GM19035 (cell line): ENCODE measurements around the gene NRP2.

Experiments used
- ATAC-seq: cut with Tn5 transposase; IDR thresholded peaks from one replicate; pipeline ENCODE4 v1.9.1; 2021; ENCODE audit not compliant: unreplicated experiment

Gene NRP2

DNA sequence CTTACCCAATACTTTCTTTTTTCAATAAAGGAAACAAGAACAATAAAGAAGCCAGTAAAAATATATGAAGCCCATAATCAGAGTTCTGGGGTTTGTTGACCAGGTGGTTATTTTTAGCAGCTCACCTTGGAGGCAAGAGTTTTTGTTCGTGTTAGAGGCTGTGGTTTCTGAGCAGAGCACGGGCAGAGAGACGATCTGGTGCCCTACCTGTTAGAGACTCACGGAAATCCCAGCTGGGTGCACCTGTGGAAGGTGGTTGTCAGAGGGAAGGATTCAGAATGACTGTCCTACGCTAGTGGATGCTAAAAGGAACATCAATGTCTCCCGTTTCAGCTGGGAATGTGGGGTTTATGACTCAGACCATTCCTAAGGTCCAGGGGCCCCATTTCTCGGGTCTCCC lies 87.6 kb downstream of the NRP2 start:
- ATAC-seq: no peak

- ATAC-seq: no peak
Observed at GRCh38 chr2:205770577-205770976, 88.3 kb downstream of the NRP2 start.

DNA sequence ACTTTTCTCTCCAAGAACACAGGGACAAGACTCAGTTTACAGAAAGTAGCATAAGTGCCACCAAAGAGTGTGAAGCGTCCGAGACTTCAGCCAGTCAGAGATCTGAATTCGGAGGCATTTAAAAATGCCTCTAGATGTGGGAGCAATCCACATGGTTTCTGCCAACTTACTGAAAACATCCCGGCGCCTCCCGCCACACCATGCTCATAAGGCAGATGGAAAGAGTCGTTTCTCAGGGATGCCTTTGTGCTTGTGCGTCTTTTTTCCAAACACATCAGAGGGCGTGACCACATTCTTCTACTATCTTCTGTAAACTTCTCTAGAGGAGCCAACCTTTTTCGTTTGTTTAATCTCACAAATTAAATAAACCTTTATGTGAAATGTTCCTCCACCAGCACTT lies 88.7 kb downstream of the NRP2 start:
- ATAC-seq: no peak

DNA sequence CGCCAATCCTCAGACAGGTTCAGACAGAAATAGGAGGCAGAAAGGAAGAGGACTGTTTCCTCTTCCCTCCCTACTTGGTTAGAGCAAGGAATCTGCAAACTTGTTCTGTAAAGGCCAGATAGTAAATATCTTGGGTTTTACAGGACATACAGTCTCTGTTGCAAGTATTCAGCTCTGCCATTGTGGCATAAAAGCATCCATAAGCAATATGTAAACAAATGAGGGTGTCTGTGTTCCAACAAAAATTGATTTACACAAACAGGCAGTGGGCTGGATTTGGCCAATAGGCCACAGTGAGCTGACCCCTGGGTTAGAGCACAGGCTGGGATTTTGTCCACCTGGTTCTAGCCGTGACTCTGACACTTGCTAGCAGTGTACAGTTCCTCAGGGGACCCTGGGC lies 89.4 kb downstream of the NRP2 start:
- no peak for ATAC-seq

DNA sequence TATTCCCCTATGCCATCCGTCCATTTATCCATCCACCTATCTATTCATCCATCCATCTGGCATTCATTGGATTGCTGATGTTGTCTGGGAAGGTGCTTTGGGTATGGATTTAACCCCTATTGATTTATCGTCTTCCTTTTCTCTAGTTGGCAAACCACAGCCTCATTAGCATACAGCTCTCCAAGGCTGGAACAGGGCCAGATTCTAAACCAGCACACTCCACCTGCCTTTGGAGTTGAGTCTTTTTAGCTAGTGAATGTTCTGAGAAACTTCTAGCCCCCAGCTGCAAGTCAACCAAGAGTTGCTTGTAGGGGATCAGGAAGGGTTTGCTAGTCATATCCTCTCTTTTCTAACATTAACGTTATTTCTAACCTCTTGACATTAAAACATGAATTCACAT lies 90.7 kb downstream of the NRP2 start:
- ATAC-seq: no peak

- ATAC-seq: no peak
Observed at GRCh38 chr2:205773989-205774388, 91.7 kb downstream of the NRP2 start.

GRCh38 chr2:205775097-205775877 lies 93.0 kb downstream of the NRP2 start:
- no peak for ATAC-seq

DNA sequence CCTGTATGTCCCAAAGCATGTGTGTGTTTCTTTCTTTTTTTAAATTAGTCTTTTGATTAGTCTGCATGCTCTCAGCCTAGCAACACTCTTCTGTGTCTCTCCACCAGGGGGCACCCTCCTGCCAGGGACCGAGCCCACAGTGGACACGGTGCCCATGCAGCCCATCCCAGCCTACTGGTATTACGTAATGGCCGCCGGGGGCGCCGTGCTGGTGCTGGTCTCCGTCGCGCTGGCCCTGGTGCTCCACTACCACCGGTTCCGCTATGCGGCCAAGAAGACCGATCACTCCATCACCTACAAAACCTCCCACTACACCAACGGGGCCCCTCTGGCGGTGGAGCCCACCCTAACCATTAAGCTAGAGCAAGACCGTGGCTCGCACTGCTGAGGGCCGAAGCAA lies 93.8 kb downstream of the NRP2 start:
- ATAC-seq: peak; percentile 65

GRCh38 chr2:205776720-205777119 lies 94.4 kb downstream of the NRP2 start:
- ATAC-seq: no peak

- no peak for ATAC-seq
Observed at GRCh38 chr2:205778356-205778755, 96.1 kb downstream of the NRP2 start.

- ATAC-seq: no peak
Observed at GRCh38 chr2:205780645-205781044, 98.3 kb downstream of the NRP2 start.

DNA sequence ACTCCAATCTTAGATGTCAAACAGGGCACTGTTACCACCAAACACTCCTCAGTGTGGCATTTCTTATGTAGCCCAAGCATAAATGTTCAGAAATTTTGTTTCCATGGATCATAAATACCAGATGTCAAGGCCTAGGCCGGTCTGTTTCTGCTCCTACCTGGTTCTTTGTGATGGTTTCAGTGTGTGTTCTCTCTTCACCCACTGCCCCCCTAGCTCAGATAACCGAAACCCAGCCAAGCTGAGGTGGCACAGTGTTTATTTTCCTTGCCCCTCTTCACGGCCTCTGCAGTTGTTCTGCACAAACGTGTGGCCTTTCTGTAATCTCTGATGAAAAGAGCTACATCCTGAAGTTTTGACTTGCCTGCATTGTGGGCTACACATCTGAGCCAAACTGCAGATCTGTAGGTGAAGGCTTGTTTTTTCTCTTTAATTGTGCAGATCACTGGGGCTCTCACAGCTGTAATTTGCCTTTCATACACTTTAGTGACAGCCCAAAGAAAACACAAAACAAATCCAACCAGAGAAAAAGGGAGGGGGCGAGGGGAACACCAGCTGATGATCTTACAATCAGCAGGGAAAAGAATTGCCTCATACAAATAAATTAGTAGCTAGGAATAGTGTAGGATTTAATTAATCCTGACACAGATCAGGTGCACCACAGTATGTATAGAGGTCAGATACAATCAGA lies 99.1 kb downstream of the NRP2 start:
- ATAC-seq: no peak

- ATAC-seq: no peak
Observed at GRCh38 chr2:205782941-205783340, 100.6 kb downstream of the NRP2 start.

DNA sequence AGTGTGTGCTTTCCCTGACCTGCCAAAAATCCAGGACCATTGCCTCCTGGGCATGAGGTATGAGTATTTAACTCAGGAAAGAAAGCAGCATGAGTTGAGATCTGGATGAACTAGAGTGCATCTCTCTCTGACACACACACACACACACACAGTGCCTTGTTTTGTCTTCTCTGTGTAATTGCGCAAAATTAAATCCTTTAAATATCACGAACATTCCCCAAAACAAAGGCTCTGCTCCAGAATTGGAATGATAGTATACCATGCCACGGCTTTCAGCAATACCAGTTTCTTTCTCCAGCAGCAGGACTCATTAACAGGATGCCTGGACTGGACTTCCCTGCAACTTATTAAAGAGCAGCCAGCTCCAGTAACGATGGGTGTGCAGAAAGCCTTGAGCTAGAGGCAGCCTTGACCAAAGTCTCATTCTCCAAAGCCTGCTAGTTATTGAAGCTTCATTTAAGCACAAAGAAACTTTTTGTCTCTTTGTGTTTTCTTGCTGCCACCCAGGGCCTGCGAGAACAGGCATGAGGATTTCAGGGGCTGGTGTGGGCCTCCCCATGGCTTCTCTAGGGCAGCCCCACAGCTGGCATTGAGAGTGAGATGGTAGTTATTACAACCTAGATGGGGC lies 101.7 kb downstream of the NRP2 start:
- no peak for ATAC-seq

GRCh38 chr2:205785507-205786260 lies 103.4 kb downstream of the NRP2 start:
- no peak for ATAC-seq

DNA sequence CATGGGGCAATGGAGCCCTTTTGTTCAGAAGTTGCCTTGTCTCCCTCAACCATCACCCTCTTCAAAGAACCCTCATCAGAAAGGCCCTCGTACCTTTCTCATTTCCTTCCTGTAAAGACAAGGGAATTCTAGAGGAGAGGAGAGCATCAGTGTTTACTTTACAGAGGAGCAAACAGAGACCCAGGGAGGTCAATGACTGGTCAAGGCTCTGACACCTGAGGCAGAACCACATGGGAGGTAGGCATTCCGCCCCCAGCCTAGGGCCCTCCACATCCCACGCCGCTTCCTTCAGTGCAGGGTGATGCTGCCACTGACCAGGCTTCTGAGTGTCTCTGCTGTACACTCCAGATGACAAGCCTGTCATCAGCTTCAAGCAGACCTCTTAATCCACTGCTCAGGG lies 104.7 kb downstream of the NRP2 start:
- no peak for ATAC-seq

DNA sequence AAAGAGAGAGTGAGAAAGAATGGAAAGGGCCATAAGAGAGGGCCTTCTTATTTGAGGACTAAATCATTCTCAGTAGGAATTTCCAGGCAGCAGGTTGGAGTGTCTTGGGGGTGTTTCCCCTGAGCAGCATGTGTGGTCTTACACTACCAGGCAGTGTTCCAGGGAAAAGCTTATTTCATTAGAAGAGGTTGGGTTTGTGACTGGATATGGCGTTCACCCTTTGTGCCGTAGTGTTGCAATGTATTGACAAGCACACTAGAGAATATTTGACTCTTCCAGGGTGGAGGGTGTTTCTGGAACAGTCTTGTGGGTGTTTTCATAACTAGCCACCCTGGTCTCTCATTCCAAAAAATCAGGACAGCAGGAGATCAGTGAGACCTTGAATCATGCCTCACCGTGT lies 105.5 kb downstream of the NRP2 start:
- ATAC-seq: no peak

GRCh38 chr2:205789906-205790305 lies 107.6 kb downstream of the NRP2 start:
- no peak for ATAC-seq

GRCh38 chr2:205792908-205793307 lies 110.6 kb downstream of the NRP2 start:
- ATAC-seq: no peak

GRCh38 chr2:205796805-205797313 lies 114.6 kb downstream of the NRP2 start:
- ATAC-seq: no peak

GRCh38 chr2:205797866-205798265 lies 115.6 kb downstream of the NRP2 start:
- ATAC-seq: no peak
